Hematopoietic multipotent progenitor cell treated with erythropoietin and hydrocortisone succinate and interleukin-3 and kit ligand, for 6 days (in vitro differentiated cells): ENCODE results near the gene TASOR2.

ENCODE experiments used
- DNase-seq: peaks from one replicate; pipeline ENCODE4 v3.0.0-alpha.2; 2015

The TASOR2 gene

GRCh38 chr10:5684318-5684970 is at the start of gene TASOR2:
Gene TASOR2, plus strand, starts transcription at chr10:5684838. Its CDS starts 35,805 bp downstream, at chr10:5720643.
- DNase-seq = peak; percentile 99

- no peak for DNase-seq
These were observed 49.7 kb upstream of the TASOR2 start for GRCh38 chr10:5634918-5635317.

- DNase-seq = no peak
These were observed 46.1 kb upstream of the TASOR2 start for GRCh38 chr10:5638494-5638893.

- no peak for DNase-seq
These were observed 45.6 kb upstream of the TASOR2 start for GRCh38 chr10:5639066-5639465.

DNA sequence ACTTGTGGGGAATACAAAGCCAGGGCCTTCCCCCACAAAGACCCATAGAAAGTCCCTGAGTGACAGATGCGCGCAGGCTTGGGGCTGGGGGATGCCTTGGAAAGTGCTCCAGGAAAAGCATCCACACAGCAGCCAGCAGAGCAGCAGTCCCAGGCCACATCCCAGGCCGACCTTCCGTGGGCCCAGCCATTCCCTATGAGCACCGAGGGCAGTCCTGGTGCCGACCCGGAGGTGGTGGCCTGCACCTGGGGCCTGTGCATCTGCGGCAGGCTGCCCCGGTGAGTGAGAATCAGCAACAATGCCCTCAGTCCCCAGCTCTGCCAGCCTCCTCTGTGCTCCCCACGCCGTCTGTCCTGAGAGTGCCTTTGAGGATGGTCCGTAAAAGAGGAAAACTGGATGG is 44.6 kb upstream of the TASOR2 start:
- DNase-seq = no peak

DNA sequence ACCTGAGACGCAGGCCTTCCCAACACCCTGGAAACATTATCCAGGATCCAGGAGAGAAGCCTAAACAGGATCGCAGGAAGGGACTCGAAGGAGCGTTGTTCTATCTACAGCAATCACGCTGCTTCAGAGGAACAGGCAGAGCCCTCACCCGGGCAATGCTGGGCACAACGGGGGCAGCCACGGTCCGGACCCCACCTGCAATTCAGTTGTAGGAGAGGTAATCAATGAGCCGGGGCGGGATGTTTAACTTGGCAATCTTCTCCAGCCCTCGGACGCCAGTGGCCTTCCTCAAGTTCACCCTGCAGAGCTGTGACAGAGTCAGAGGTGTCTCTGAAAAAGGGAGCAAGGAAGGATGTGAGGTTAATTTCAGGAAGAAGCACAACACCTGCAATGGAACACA is 44.1 kb upstream of the TASOR2 start:
- DNase-seq = no peak

DNA sequence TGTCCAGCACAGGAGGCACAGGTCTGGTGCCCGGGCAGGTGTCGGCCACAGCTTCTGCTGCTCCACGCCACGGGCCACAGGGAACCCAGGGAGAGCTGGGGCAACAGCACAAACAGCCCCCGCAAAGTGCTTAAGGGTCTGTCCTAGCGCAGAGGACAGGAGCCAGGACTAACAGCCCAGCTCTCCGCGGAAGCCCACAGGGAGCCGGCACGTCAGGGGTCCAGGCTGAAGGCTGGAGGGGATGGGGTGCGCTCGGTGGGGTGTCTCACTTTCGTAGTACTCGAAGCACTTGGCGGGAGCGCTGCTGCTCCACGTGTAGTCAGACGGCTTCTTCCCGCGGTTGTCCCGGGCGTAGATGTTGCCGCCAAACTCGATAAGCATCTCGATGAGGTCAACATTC is 43.1 kb upstream of the TASOR2 start:
- DNase-seq = no peak

DNA sequence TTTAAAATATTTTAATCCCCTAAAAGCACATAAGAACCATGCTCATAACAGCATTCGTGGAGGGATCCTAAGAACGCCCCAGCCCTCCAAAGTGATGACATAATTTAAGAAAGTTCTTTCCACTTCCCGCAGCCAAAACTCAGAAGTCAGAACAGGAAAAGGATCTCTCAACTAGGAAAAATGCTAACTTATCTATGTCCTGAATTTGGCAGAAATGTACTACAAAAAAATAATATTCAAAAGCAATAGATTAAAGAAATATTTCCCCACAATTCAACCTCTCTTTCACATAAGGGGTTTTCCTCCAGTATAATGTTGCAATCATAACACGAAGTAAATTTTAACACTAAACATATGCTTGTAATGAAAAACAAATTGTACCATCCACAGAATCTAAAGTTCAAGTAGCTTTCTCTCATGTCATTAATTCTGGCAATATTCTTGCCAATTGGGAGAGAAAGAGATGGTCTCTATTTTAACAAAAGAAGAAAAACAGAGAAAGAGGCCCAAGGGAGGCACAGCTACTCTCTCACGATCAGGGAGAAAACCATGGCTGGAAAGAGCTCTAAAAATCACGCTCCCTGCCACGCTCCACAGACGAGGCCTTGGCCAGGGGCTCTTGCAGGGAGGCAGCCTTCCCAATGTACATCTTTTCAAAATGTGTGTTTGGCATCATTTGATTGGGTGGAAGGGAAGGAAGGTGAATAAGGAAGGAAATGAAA is 41.1 kb upstream of the TASOR2 start:
- no peak for DNase-seq

GRCh38 chr10:5644930-5645329 is 39.7 kb upstream of the TASOR2 start:
- DNase-seq = no peak

GRCh38 chr10:5645375-5645774 is 39.3 kb upstream of the TASOR2 start:
- DNase-seq = no peak

DNA sequence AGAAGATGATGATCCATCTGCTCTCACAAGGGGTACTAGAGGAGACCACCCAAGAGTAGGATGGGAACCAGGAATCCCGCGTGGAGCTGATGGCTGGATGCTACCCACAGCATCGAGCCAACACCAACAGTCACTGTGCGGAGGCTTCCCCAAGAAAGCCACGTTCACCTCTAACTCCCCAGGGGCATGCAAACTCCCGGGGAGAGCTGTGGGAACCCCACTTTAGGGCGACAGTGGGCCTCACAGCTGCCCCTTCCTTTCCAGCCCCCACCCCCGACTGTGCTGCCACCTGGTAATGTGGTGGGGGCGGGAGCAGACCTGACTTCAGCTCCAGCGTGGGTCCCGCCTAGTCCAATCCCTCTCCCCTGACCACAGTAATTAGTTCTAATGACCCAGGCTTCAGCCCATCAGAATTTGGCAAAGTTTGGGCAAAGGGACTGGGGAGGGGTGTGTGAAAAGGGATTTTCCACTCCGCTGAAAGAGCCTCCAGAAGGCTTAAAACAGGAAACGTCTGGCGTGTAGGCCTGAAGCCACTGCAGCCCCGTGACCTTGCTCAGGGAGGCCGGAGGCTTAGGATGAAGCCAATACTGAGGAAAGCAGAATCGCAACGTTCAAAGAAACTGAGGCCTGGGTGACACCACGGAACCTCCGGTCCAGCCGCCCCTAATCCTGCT is 38.6 kb upstream of the TASOR2 start:
- DNase-seq = no peak

DNA sequence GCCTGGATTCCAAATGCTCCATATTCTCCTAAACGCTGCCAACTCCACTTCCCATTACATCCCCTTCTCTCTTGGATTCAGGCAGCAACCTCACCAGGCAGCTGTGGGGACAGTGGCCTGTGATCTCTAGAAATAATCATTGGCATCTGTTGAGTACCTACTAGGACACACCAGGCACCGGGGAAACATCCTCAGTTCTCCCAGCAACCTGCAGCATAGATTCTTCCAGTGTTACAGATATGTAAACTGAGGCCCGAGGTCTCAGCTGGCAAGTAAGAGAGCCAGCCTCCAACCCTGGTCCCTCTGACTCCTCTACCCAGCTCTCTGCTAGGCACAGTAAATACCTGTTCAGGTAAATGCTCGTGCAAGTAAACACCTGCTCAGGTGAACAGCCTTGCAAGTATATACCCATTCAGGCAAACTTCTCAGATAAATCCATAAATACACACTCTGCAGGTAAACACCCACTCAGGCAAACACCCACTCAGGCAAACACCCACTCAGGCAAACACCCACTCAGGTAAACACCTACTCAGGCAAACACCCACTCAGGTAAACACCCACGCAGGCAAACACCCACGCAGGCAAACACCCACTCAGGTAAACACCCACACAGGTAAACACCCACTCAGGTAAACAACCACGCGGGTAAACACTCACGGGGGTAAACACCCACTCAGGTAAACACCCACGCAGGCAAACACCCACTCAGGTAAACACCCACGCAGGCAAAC is 37.0 kb upstream of the TASOR2 start:
- DNase-seq = no peak

DNA sequence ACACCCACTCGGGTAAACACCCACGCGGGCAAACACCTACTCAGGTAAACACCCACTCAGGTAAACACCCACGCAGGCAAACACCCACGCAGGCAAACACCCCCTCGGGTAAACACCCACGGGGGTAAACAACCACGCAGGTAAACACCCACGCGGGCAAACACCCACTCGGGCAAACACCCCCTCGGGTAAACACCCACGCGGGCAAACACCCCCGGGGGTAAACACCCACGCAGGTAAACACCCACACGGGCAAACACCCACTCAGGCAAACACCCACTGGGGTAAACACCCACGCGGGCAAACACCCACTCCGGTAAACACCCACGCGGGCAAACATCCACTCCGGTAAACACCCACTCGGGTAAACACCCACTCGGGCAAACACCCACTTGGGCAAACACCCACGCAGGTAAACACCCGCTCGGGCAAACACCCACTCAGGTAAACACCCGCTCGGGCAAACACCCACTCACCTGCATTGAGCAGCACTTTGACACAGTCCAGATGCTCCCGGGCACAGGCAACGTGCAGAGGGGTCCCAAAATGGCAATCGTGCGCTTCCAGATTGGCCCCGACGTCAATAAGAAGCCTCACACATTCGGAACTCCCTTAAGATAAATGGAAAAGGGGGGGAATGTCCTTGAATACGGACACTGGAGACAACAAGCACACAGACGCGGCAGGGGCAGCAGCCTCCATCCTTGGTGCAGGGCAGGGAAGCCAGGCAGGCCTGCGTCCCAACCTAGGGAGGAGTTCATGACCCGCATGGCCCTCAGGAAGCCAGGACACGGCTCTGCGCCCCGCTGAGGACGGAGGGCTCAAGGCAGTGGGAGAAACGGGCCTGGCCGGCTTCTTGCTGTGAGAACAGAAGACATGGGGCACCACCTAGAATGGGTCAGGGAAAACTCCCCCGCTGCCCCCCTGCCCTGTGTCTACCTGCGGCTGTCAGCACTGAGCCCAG is 35.9 kb upstream of the TASOR2 start:
- no peak for DNase-seq

DNA sequence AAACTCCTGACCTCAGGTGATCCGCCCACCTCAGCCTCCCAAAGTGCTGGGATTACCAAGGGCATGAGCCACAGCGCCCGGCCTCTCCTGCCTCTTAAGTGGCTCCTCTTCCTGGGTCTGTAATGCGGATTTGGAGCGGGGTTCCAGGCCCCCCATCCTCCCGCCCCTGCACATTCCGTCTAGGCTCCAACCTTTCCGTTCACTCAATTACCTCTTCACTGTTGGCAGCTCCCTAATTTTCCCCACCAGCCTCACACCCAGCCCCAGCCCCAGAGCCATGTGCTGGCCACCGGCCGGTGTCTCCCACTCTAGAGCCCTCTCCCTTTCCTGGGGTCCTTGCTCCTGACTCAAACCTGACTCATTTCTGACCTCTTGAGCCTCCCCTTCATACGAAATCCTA is 34.9 kb upstream of the TASOR2 start:
- DNase-seq = no peak

DNA sequence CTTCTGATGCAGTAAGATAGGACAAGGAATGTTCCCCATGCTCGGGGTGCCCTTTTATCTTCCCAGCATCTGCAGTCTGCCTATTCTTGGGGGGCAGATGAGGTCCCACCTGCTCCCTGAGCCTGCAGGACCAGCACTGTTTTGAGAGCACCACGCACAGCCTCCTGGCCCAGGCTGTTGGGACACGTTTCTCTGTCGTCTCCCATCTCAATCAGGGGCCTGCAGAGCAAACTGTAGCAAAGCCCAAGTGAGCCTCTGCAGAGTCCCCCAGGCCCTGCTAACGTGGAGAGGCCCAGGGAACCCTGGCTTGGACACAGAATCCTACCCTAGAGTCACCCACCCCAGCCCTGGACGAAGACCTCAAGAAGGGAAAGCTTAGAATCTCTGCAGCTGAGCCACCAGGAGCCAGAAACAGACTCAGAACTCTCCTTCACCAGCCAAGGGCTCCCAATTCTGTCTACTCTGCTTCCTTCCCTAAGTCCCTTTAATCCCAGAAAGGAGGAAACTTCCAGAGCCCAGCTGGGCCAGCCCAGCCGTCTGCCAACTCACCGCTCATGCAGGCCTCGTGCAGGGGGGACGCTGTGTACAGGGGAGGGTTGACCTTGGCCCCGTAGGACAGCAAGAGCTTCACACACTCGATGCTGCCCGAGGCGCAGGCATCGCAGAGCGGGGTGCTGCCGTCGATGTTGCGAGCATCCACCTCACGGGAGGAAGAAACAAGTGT is 33.8 kb upstream of the TASOR2 start:
- DNase-seq = no peak

DNA sequence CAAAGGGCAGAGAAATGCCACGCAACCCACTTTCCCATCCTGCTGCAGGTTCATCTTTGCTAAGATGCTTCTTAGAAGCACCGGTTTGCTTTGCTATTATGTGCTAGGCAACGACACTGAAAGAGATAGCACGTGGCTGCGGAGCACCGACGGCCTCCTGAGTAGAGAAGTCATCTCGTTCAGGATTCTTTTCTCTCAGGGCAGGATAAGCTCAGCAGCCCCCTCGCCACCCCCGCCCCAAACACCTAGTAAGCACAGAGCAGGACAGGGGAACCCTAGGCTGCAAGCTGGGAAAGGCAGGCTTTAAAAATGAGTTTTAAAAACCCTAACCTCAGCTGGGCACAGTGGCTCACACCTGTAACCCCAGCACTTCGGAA is 33.3 kb upstream of the TASOR2 start:
- no peak for DNase-seq

DNA sequence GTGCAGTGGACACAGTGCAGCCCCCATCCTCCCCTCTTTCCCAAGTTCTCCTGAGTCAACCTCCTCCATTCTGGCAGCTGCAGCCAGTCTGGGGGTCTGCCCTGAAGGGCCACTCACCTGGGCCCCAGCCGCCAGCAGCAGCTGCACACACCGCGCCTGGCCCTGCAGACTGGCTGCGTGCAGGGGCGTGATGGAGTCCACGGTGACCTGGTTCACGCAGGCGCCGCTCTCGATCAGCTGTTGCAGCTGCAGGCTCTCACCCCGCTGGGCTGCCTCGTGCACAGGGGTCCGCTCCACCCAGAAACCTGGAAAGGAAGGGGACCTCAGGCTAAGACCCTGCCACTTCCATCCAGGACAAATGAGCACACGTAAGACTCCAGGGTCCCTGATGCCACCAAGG is 31.9 kb upstream of the TASOR2 start:
- DNase-seq = no peak

DNA sequence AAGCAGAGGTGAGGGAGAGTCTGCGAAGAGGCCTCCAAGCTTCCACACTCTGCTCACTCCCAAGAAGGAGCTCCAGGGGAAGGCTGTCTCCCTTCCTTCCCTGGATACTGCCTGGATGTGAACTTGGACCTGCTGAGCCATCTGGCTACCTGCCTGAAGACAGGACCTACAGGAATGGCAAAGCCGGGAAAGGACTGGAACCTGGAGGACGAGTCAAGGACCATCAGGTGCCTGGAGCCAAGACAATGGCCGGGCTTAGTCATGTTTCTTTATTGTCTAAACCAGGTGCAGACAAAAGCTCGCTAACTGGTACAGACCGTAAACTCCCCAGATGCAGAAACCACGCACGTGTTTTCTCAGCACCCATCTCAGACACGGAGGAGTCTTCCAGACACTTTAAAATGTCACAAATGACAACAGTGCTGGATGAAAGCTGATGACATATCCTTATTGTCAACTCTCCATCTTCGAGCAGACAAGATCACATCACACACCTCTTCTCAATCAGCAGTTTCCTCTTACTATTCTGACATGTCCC is 30.4 kb upstream of the TASOR2 start:
- no peak for DNase-seq

GRCh38 chr10:5655121-5655520 is 29.5 kb upstream of the TASOR2 start:
- DNase-seq = no peak

- DNase-seq = peak; percentile 37
These were observed 27.7 kb upstream of the TASOR2 start for GRCh38 chr10:5656737-5657579.
